ENCODE measurements around the gene TAS2R4. TPM values are rescaled to one million over a fixed set of nuclear protein-coding genes. Genes with fewer than 3 reads are reported as not detected.

Gene TAS2R4
- total RNA-seq = not detected in 2 replicates

GRCh38 chr7:141776374-141776773 is at the start of gene TAS2R4:
Gene TAS2R4 (plus strand): TSS chr7:141776674. CDS start chr7:141778489, 1,815 bp downstream.

GRCh38 chr7:141737836-141738591 is 38.5 kb upstream of the TAS2R4 start, which contains the start of gene SSBP1:
Gene SSBP1 (plus strand): TSS chr7:141738358. CDS start chr7:141739167, 809 bp downstream.

GRCh38 chr7:141763797-141764196 is 12.7 kb upstream of the TAS2R4 start, which contains the start of gene TAS2R3:
Gene TAS2R3 (plus strand): TSS chr7:141764097. CDS start chr7:141764159, 62 bp downstream.

GRCh38 chr7:141789917-141790316 is 13.4 kb downstream of the TAS2R4 start, which contains the start of gene TAS2R5:
Gene TAS2R5 (plus strand): TSS chr7:141790217. CDS start chr7:141790362, 145 bp downstream.

Other genes with a start within 250 kb of the TAS2R4 start
- gene AGK, start 225.3 kb upstream of the TAS2R4 start, total RNA-seq = 32.9 and 40.9 TPM in 2 replicates
- 1.6 and 1.7 TPM in 2 replicates for gene DENND11, start 74.5 kb upstream of the TAS2R4 start, total RNA-seq
- gene WEE2, start 68.3 kb upstream of the TAS2R4 start, total RNA-seq = not detected in 2 replicates
- gene SSBP1, start 38.3 kb upstream of the TAS2R4 start, total RNA-seq = 208 and 285 TPM in 2 replicates
- gene TAS2R3, start 12.6 kb upstream of the TAS2R4 start, total RNA-seq = not detected in 2 replicates
- gene TAS2R5, start 13.5 kb downstream of the TAS2R4 start, total RNA-seq = not detected in 2 replicates
- gene PRSS37, start 64.8 kb downstream of the TAS2R4 start, total RNA-seq = not detected in 2 replicates
- not detected in 2 replicates for gene OR9A4, start 139.7 kb downstream of the TAS2R4 start, total RNA-seq
- not detected in 2 replicates for gene CLEC5A, start 170.3 kb downstream of the TAS2R4 start, total RNA-seq
- gene TAS2R38, start 197.1 kb downstream of the TAS2R4 start, total RNA-seq = not detected in 2 replicates
- 1.8 and 3.5 TPM in 2 replicates for gene MGAM, start 219.2 kb downstream of the TAS2R4 start, total RNA-seq

Measured in myometrial cell (primary cell).